CD1c-positive myeloid dendritic cell (primary cell): ENCODE data around the gene PAK3.

Source experiments
- DNase-seq: peaks from one replicate; pipeline ENCODE4 v3.0.0-alpha.2; 2016; ENCODE audit errors: extremely low spot score

Gene PAK3

GRCh38 chrX:111131572-111131971 lies 35.6 kb downstream of the PAK3 start:
- no peak for DNase-seq

DNA sequence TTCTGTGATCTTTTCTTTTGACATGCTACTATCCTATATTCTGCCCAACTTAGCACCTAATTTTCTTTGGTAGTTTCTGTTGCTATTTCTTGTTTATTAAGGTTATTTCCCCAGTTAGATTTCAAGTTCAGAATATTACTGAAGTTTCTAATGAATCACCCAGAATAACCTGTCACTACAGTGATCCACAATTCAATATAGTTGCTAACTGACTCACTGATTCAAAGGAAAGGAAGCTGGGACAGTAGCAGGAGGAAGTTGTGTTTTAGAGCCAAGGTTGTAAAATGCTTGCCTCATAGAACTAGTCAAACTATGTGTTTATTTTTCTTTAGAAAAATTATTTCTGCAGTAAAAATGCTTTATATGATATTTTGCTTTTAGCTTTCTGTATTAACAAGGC lies 37.4 kb downstream of the PAK3 start:
- DNase-seq = peak; percentile 6

DNA sequence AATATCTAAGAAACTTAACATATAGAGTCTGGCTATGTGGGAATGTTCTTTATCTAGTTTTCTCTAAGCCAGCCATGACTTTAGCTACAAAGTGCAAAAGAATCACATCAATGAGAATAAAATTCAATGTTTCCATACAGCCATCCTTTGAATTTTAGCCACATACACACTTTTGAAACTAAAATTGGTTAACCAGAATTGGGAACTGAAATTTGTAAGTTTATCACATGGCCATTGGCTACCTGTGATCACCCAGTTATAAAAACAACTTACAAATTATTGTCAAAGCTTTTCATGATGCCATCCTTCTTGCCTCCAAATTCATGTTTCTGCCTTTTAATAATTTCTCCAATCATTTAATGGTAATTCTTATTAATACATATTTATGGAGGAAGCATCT lies 49.9 kb downstream of the PAK3 start:
- no peak for DNase-seq

DNA sequence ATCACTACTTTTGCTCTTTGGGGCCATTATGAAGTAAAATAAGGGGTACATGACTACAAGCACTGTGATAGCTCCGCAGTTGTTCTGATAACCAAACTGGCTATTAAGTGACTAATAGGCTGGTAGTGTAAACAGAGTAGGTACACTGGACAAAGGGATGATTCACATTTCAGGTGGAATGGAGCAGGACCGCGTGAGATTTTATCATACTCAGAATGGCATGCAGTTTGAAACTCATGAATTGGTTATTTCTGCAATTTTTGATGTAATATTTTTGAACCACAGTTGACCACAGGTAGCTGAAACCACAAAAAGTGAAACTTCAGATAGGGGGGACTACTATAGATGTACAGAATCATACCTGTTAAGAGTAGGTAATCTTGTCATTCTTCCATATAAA lies 55.8 kb downstream of the PAK3 start:
- DNase-seq = no peak

- DNase-seq = no peak
Observed at GRCh38 chrX:111159232-111159631, 63.2 kb downstream of the PAK3 start.

DNA sequence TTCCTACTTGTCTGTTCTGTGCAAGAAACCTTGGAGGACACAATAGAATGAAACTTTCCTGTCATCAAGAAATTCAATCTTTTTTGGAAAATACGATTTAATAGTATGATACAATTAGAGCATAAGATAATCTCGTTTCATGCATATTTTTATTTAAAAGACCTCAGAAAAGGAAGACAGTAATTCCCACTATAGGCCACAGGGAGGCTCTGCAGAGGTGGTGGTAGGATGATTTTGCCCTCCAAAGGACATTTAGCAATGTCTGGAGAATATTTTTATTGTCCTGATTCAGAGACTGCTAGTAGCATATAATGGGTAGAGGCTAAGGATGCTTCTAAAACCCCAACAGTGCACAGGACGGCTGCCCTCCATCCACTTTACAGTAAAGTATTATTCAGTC lies 68.7 kb downstream of the PAK3 start:
- no peak for DNase-seq

DNA sequence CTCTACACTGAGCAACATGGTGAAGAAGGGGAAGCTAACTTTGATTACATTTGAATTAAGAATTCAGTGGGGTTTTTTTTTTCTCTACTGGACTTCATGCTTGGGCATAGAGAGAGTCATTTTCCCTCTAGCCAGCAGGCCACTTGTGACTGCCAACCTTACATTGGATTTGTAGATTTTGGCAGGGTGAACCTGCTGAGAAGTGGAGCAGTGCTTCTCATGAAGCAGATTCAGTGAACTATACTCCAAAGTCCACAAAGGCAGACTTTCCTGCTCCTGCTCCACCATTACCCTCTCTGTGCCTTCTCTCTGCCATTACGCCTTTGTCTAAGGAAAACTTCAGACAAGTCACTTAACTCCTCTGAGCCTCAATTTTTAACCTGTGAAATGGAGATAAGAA lies 69.9 kb downstream of the PAK3 start:
- no peak for DNase-seq

DNA sequence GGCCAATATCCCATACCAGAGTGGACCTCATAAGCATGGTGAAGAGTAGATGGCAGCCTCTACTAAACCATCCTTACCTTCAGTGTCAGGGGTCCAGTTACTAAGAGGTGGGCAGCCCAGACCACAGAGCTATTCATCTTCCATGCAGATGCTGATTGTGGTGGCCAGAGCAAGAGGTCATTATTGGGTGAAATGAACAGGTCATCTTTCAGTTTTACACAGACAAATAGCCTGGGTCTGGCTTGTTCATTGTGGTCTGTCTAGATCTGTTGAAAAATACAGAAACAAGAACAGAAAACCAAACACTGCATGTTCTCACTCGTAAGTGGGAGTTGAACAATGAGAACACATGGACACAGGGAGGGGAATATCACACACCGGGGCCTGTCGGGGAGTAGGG lies 71.3 kb downstream of the PAK3 start:
- no peak for DNase-seq

DNA sequence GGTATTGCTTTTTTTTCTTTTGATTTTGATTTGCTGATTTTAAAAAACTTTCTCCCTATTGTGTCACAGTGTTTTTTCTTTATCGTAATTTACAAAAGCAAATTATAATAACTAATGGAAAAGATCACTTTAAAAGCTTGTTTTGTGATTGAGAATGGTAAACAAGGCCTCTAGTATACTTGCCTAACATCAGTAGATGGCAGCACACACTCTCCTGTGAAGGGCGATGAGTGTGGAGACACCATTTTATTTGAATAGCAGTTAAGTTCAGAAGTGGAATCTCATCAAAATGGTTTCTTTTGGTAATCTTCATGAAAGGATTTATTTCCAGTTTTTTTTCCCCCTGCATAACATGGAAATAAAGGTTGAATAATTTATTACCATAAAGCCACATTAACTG lies 72.3 kb downstream of the PAK3 start:
- DNase-seq = peak; percentile 4

GRCh38 chrX:111169141-111169540 lies 73.2 kb downstream of the PAK3 start:
- DNase-seq = no peak

- DNase-seq = no peak
Observed at GRCh38 chrX:111170017-111170416, 74.0 kb downstream of the PAK3 start.

DNA sequence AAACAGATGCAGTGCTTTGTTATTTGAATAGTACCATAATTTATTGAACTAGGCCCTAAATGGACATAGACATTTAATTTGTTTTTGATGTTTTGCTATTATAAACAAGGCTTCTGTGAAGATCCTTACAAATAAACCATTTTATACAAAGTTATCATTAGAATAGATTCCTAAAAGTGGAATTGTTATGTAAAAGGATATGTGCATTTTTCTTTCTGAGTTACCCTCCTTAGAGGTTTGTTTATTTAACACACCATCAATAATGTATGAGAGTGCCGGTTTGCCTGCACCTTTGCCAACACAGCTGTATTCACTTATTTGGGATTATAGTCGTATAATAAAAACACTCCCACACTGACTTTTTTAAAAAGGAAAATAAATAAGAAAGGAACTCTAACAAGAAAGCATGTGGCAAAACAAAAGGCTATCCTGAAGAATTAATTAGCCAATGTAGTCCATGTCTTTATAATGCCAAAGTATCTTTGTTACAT lies 84.8 kb downstream of the PAK3 start:
- DNase-seq = no peak

- no peak for DNase-seq
Observed at GRCh38 chrX:111181951-111182350, 86.0 kb downstream of the PAK3 start.

GRCh38 chrX:111182997-111183396 lies 87.0 kb downstream of the PAK3 start:
- no peak for DNase-seq

DNA sequence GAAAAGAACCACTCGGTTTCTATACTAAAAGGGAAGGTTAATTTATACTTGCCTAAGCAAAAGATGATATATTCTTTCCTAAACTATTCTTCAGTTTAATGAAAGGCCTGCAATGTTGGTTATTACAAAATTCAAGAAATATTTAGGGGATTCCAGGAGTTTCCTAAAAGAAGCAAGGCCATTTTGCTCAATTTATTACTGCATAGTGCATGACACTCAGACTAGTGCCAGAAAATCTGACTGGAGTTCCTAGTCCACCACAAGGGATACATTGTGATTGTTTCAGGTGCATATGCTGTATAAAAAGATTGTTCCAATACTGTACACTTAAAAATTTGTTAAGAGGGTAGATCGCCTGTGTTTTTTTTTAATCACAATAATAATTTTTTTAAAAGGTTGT lies 95.6 kb downstream of the PAK3 start:
- no peak for DNase-seq

GRCh38 chrX:111199505-111199904 lies 103.5 kb downstream of the PAK3 start:
- no peak for DNase-seq

- DNase-seq = no peak
Observed at GRCh38 chrX:111200327-111200726, 104.3 kb downstream of the PAK3 start.

- DNase-seq = no peak
Observed at GRCh38 chrX:111207851-111208250, 111.9 kb downstream of the PAK3 start.

DNA sequence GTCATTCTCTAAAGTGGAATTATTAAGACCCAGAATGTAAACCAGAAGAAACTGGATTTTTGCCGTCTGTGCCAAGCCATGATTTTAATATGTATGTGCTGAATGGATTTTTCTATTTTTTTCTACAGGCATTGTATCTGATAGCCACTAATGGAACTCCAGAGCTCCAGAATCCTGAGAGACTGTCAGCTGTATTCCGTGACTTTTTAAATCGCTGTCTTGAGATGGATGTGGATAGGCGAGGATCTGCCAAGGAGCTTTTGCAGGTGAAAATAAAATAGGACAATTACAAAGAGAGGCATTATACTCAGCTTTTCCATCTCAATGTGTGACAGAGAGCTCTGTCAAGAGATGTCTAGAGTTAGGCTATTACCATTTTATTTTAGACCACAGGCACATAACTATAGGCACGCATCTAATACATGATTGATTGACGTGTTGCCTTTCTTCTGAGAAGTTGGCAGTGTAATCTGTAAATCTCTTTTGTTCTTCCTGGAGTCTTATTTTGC lies 120.4 kb downstream of the PAK3 start:
- no peak for DNase-seq

GRCh38 chrX:111244235-111244750 lies 148.3 kb downstream of the PAK3 start:
- peak; percentile 10 for DNase-seq

- DNase-seq = no peak
Observed at GRCh38 chrX:111254896-111255693, 159.1 kb downstream of the PAK3 start.

- DNase-seq = no peak
Observed at GRCh38 chrX:111257733-111258132, 161.7 kb downstream of the PAK3 start.

DNA sequence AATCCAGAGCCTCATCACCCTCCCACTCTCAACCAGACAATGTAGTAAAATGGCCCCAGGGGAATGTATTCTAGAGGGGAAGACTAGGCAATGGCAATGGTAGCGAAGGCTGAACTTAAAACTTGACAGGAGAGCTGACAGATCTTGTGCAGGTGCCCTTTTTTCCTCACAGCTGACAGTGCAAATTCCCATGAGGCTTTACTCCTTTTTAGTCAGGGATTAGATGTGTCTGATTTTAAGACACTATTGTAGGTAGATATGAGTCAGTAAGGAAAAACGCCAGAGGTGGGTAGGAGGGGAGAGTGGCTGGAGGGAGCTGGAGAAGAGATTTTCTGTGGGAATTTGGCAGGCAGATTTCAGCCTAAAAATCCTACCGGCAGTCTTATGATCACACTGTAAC lies 163.6 kb downstream of the PAK3 start:
- no peak for DNase-seq
